Measurements from ENCODE around the gene SPEF2.

The SPEF2 gene

DNA sequence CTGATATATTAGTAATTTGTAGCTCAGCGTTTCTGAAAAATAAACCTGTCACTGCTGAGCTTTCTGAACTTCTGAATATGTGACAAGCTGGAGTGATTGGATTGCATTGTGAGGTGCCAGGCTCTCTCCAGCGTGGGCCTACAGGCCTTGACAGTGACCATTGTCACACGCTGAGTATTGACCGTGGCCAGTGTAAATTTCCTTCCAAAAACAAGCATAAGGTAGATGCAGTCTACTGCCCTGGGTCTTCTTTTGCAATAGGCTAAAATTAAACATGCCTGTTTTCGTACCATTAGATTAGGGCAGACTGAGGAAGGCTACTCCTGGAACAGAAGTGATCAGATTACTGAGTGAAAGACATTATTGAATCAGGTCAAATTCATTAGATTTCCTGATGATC lies 60.2 kb downstream of the SPEF2 start:
- Histone ChIP-seq H3K27me3 (replicated peaks) (no peaks in the 10 kb centered on the region), H3K27ac (no peak overlapping the region), H3K36me3 (replicated peaks) (no peaks in the 10 kb centered on the region), H3K4me3 (ENCODE audit: low read depth, low read length) (no peak overlapping the region)
- in situ Hi-C loops (cut with HindIII; ENCODE audit: low pct_ligation_motif_present, low sequenced_read_pairs), result no loop called here
- DNase-seq, result no peak
- no peak for TF ChIP-seq CTCF (IDR thresholded peaks at IDR 0.05; ENCODE audit: low read depth, low read length, missing control alignments)

- in situ Hi-C loops (cut with HindIII; ENCODE audit: low pct_ligation_motif_present, low sequenced_read_pairs), result no loop called here
- Histone ChIP-seq H3K36me3 (replicated peaks) (no peaks in the 10 kb centered on the region), H3K27ac (no peak overlapping the region), H3K4me3 (ENCODE audit: low read depth, low read length) (no peak overlapping the region), H3K27me3 (replicated peaks) (no peaks in the 10 kb centered on the region)
- no peak for TF ChIP-seq CTCF (IDR thresholded peaks at IDR 0.05; ENCODE audit: low read depth, low read length, missing control alignments)
- DNase-seq, result no peak
Observed at GRCh38 chr5:35678661-35679060, 61.0 kb downstream of the SPEF2 start.

- no peak overlapping the region for H3K4me3 ChIP-seq (ENCODE audit: low read depth, low read length)
- in situ Hi-C loops (cut with HindIII; ENCODE audit: low pct_ligation_motif_present, low sequenced_read_pairs), result no loop called here
- no peak for DNase-seq
- H3K27ac ChIP-seq, result no peak overlapping the region
- no peaks in the 10 kb centered on the region for H3K27me3 ChIP-seq (replicated peaks)
- no peaks in the 10 kb centered on the region for H3K36me3 ChIP-seq (replicated peaks)
- TF ChIP-seq CTCF (IDR thresholded peaks at IDR 0.05; ENCODE audit: low read depth, low read length, missing control alignments), result no peak
Observed at GRCh38 chr5:35679357-35679756, 61.7 kb downstream of the SPEF2 start.

- H3K36me3 ChIP-seq (replicated peaks), result no peaks in the 10 kb centered on the region
- TF ChIP-seq CTCF (IDR thresholded peaks at IDR 0.05; ENCODE audit: low read depth, low read length, missing control alignments), result no peak
- no peak for DNase-seq
- H3K4me3 ChIP-seq (ENCODE audit: low read depth, low read length), result no peak overlapping the region
- in situ Hi-C loops (cut with HindIII; ENCODE audit: low pct_ligation_motif_present, low sequenced_read_pairs), result no loop called here
- no peaks in the 10 kb centered on the region for H3K27me3 ChIP-seq (replicated peaks)
- no peak overlapping the region for H3K27ac ChIP-seq
Observed at GRCh38 chr5:35681911-35682310, 64.2 kb downstream of the SPEF2 start.

DNA sequence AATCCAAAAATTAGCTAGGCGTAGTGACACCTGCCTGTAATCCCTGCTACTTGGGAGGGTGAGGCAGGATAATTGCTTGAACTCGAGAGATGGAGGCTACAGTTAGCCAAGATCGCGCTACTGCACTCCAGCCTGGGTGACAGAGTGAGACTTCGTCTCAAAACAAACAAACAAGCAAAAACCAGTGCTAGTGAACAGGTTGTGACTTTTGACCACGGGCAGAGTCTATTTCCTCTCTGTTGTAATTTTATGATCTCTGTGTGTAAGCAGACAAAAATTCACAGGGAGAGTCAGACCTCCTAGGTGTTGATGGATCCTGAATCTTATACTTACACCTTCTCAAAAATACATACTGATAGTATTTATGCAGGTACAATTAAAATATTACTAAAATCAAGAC lies 65.8 kb downstream of the SPEF2 start:
- Histone ChIP-seq H3K27me3 (replicated peaks) (no peaks in the 10 kb centered on the region), H3K27ac (no peak overlapping the region), H3K36me3 (replicated peaks) (no peaks in the 10 kb centered on the region), H3K4me3 (ENCODE audit: low read depth, low read length) (no peak overlapping the region)
- no peak for DNase-seq
- in situ Hi-C loops (cut with HindIII; ENCODE audit: low pct_ligation_motif_present, low sequenced_read_pairs), result no loop called here
- no peak for TF ChIP-seq CTCF (IDR thresholded peaks at IDR 0.05; ENCODE audit: low read depth, low read length, missing control alignments)

DNA sequence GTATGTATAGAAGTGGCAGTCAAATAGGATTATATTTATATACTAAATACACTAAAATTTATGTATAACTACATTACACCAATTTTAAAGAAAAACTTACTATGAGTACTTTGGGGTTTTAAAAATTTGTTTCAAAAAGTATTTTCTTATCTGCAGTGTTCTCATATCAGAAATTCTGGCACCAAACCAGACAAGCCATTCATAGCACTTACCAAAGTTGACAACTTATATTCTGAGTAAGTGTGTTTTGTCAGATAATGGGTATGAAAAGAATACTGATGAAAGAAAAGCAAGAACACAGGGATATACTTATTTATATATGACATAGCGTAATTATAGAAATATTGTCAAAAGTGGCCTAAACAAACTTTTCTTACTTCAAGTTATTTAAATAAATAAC lies 67.5 kb downstream of the SPEF2 start:
- DNase-seq, result no peak
- in situ Hi-C loops (cut with HindIII; ENCODE audit: low pct_ligation_motif_present, low sequenced_read_pairs), result no loop called here
- Histone ChIP-seq H3K4me3 (ENCODE audit: low read depth, low read length) (no peak overlapping the region), H3K27ac (no peak overlapping the region), H3K27me3 (replicated peaks) (no peaks in the 10 kb centered on the region), H3K36me3 (replicated peaks) (no peaks in the 10 kb centered on the region)
- no peak for TF ChIP-seq CTCF (IDR thresholded peaks at IDR 0.05; ENCODE audit: low read depth, low read length, missing control alignments)

All from brain microvascular endothelial cell (primary cell).